ENCODE measurements around the gene ACTMAP. TPM values are rescaled to one million over a fixed set of nuclear protein-coding genes. Genes with fewer than 3 reads are reported as not detected.
"Not testable (repeated sequence)": the region's sequence is repeated elsewhere in the genome, so short reads cannot be mapped to it uniquely, and the experiment has no call there.

Gene ACTMAP
- total RNA-seq, 1 experiment from 2014 or later, result 39.3 TPM

DNA sequence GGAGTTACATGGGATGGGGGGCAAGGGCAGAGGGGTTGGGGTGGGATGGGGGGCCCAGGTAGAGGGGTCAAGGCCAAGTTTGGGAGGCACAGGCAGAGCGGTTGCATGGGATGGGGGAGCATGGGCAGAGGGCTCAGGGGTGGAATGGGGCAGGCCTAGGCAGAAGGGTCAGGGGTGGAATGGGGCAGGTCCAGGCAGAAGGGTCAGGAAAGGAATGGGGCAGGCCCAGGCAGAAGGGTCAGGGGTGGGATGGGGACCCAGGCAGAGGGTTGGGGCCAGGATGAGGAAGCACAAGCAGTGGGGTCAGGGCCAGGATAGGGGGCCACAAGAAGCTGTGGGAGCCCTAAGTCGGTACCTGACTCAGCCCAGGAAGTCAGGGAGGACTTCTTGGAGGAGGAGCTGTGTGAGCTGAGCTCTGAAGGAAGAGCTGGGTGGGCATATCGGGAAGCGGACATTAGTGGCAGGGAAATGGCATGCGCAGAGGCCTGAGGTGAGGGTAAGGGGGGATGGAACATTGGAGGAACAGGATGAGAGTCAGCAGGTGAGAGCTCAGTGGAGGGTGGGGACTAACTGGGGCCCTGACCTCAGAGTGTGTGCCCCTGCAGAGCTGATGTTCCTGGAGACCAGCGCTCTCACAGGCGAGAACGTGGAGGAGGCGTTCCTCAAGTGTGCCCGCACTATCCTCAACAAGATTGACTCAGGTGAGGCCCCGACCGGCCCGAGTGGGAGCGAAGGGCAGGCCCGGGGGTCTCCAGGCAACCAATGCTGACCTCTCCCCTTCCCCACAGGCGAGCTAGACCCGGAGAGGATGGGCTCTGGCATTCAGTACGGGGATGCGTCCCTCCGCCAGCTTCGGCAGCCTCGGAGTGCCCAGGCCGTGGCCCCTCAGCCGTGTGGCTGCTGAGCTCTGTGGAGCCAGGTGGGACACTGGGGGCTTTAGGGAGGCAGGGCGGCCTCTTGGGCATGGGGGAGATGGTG is 36.1 kb upstream of the ACTMAP start:
- Histone ChIP-seq H3K4me1 (replicated peaks; ENCODE audit: insufficient read depth) (no peaks in the 10 kb centered on the region), H3K36me3 (ENCODE audit: low read depth) (no peaks in the 10 kb centered on the region), H3K9me3 (ENCODE audit: insufficient read depth, low read depth) (no peaks in the 10 kb centered on the region), H2AFZ (no peak overlapping the region), H3K4me3 (no peak overlapping the region), H3F3A (ENCODE audit: insufficient read depth, low read depth) (peaks cover 4% of the 10 kb centered on the region; the same call in 1 of the 2 replicates), H3K27ac (no peak overlapping the region), H3K9me2 (ENCODE audit: insufficient read depth) (no peaks in the 10 kb centered on the region), H3K27me3 (ENCODE audit: insufficient read depth, low read depth) (no peaks in the 10 kb centered on the region), H4K20me1 (ENCODE audit: insufficient read depth) (no peaks in the 10 kb centered on the region), H3K79me2 (ENCODE audit: low read depth) (no peaks in the 10 kb centered on the region), H3K4me2 (no peak overlapping the region)
- DNase-seq, result no peak
- CTCF ChIA-PET, result interaction anchor here (0.5 kb wide), 1 partner anchor 781 kb away, joined by 12 read pairs; no protein-coding TSS in a partner anchor
- POLR2A ChIA-PET (ENCODE audit: unreplicated experiment), result no interaction called here
- BruUV-seq (replicated peaks), result no TSS peak
- intact Hi-C loops (cut with micrococcal nuclease; ENCODE audit: unreplicated experiment), result no loop called here
- TF ChIP-seq EZH2 (IDR thresholded peaks at IDR 0.05; ENCODE audit: low read depth), result no peak

DNA sequence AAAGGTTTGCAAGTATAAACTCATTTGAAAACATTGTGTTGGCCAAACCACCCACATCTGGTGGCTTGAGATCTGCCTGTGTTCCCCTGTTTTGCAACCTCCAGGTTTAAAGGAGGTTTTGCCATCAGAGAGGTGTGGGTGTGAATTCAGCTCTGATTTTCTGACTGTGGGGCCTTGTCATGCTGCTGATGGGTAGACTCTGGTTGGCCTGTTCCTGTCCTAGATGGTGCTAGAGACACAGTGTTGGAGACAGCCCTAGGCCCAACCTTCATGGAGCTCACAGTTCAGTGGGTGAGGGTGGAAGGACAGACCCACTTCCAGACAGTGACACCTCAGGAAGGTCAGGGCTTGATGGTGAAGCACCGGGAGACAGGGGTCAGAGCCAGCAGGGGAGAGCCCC is 35.2 kb upstream of the ACTMAP start:
- Histone ChIP-seq H3K9me2 (ENCODE audit: insufficient read depth) (no peaks in the 10 kb centered on the region), H3K4me3 (no peak overlapping the region), H2AFZ (no peak overlapping the region), H3F3A (ENCODE audit: insufficient read depth, low read depth) (no peaks in the 10 kb centered on the region), H3K36me3 (ENCODE audit: low read depth) (no peaks in the 10 kb centered on the region), H3K4me1 (replicated peaks; ENCODE audit: insufficient read depth) (no peaks in the 10 kb centered on the region), H3K9me3 (ENCODE audit: insufficient read depth, low read depth) (no peaks in the 10 kb centered on the region), H3K27ac (no peak overlapping the region), H4K20me1 (ENCODE audit: insufficient read depth) (no peaks in the 10 kb centered on the region; the same call in 1 of the 2 replicates), H3K4me2 (no peak overlapping the region), H3K27me3 (ENCODE audit: insufficient read depth, low read depth) (no peaks in the 10 kb centered on the region), H3K79me2 (ENCODE audit: low read depth) (no peaks in the 10 kb centered on the region)
- BruUV-seq (replicated peaks), result no TSS peak
- POLR2A ChIA-PET (ENCODE audit: unreplicated experiment), result no interaction called here
- intact Hi-C loops (cut with micrococcal nuclease; ENCODE audit: unreplicated experiment), result no loop called here
- CTCF ChIA-PET, result no interaction called here
- TF ChIP-seq, protein P1, sequence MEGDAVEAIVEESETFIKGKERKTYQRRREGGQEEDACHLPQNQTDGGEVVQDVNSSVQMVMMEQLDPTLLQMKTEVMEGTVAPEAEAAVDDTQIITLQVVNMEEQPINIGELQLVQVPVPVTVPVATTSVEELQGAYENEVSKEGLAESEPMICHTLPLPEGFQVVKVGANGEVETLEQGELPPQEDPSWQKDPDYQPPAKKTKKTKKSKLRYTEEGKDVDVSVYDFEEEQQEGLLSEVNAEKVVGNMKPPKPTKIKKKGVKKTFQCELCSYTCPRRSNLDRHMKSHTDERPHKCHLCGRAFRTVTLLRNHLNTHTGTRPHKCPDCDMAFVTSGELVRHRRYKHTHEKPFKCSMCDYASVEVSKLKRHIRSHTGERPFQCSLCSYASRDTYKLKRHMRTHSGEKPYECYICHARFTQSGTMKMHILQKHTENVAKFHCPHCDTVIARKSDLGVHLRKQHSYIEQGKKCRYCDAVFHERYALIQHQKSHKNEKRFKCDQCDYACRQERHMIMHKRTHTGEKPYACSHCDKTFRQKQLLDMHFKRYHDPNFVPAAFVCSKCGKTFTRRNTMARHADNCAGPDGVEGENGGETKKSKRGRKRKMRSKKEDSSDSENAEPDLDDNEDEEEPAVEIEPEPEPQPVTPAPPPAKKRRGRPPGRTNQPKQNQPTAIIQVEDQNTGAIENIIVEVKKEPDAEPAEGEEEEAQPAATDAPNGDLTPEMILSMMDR (conservative IDR thresholded peaks at IDR 0.05), result no peak
- TF ChIP-seq EZH2 (IDR thresholded peaks at IDR 0.05; ENCODE audit: low read depth), result no peak
- no peak for DNase-seq

DNA sequence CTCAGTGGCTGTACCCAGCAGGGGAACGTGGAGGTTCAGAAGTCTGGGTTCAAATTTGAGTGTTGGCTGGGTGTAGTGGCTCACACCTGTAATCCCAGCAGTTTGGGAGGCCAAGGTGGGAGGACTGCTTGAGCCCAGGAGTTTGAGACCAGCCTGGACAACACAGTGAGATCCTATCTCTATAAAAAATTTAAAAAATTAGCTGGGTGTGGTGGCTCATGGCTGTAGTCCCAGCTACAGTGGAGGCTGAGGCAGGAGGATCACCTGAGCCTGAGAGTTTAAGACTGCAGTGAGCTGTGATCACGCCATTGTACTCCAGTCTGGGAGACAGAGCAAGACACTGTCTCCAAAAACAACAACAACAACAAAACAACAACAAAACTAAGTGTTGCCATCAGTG is 33.9 kb upstream of the ACTMAP start:
- H4K20me1 ChIP-seq (ENCODE audit: insufficient read depth); H3K4me3 ChIP-seq; H3K36me3 ChIP-seq (ENCODE audit: low read depth); H3K4me2 ChIP-seq; H3K27ac ChIP-seq; H3K9me3 ChIP-seq (ENCODE audit: insufficient read depth, low read depth); H3K27me3 ChIP-seq (ENCODE audit: insufficient read depth, low read depth); H3K9me2 ChIP-seq (ENCODE audit: insufficient read depth); BruUV-seq (replicated peaks); H3K4me1 ChIP-seq (replicated peaks; ENCODE audit: insufficient read depth); DNase-seq; H3F3A ChIP-seq (ENCODE audit: insufficient read depth, low read depth); H2AFZ ChIP-seq; H3K79me2 ChIP-seq (ENCODE audit: low read depth); intact Hi-C loops (cut with micrococcal nuclease; ENCODE audit: unreplicated experiment): not testable (repeated sequence)
- ChIA-PET POLR2A (ENCODE audit: unreplicated experiment) (interaction anchor here (0.6 kb wide), 1 partner anchor 465 kb away, joined by 7 read pairs; no protein-coding TSS in a partner anchor), CTCF (interaction anchor here (0.6 kb wide), 1 partner anchor 9 kb away, joined by 3 read pairs; the partner anchor contains the start of gene MIA)

DNA sequence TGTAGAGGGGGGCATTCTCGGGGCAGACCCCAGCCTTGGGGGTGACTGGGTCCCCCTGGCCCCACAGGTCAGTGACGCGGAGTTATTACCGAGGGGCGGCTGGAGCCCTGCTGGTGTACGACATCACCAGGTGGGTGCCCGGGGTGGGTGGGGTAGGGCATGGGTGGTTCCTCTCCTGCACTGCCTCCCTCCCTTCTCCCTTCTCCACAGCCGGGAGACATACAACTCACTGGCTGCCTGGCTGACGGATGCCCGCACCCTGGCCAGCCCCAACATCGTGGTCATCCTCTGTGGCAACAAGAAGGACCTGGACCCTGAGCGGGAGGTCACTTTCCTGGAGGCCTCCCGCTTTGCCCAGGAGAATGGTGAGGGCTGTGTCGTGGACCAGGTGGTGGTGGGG is 33.4 kb upstream of the ACTMAP start:
- Histone ChIP-seq H3K79me2 (ENCODE audit: low read depth) (no peaks in the 10 kb centered on the region), H3K9me2 (ENCODE audit: insufficient read depth) (no peaks in the 10 kb centered on the region), H3K4me2 (no peak overlapping the region), H3F3A (ENCODE audit: insufficient read depth, low read depth) (peaks cover 9% of the 10 kb centered on the region), H4K20me1 (ENCODE audit: insufficient read depth) (no peaks in the 10 kb centered on the region; the same call in 1 of the 2 replicates), H3K4me1 (replicated peaks; ENCODE audit: insufficient read depth) (peaks cover 4% of the 10 kb centered on the region; the same call in 1 of the 2 replicates), H3K4me3 (no peak overlapping the region), H3K27me3 (ENCODE audit: insufficient read depth, low read depth) (no peaks in the 10 kb centered on the region), H3K27ac (no peak overlapping the region), H3K36me3 (ENCODE audit: low read depth) (no peaks in the 10 kb centered on the region), H3K9me3 (ENCODE audit: insufficient read depth, low read depth) (no peaks in the 10 kb centered on the region), H2AFZ (no peak overlapping the region)
- POLR2A ChIA-PET (ENCODE audit: unreplicated experiment), result interaction anchor here (0.6 kb wide), 1 partner anchor 465 kb away, joined by 7 read pairs; no protein-coding TSS in a partner anchor
- no TSS peak for BruUV-seq (replicated peaks)
- TF ChIP-seq, protein P1 (conservative IDR thresholded peaks at IDR 0.05), result no peak
- TF ChIP-seq EZH2 (IDR thresholded peaks at IDR 0.05; ENCODE audit: low read depth), result no peak
- intact Hi-C loops (cut with micrococcal nuclease; ENCODE audit: unreplicated experiment), result no loop called here
- CTCF ChIA-PET, result interaction anchor here (0.6 kb wide), 1 partner anchor 8 kb away, joined by 3 read pairs; the partner anchor contains the start of gene MIA
- DNase-seq, result no peak
